HL-60 (cell line): Measurements from ENCODE around the gene GIMAP1.

Source experiments
- DNase-seq, 2 experiments: peaks; one replicate each; pipeline ENCODE4 v3.0.0-alpha.2; 2010 to 2020; ENCODE audit warnings: low read depth in 1 of 2, low spot score in 1 of 2
- H3K27ac ChIP-seq: fragments of 250-450 bp; sonication (Bioruptor Pico); replicated peaks from 2 replicates; pipeline ENCODE4 v1.5.1; 2020; ENCODE audit warnings: mild to moderate bottlenecking, moderate library complexity
- H3K27me3 ChIP-seq: fragments of 250-450 bp; sonication (Bioruptor Pico); 2 replicates; pipeline ENCODE4 v1.5.1; 2021; ENCODE audit warnings: mild to moderate bottlenecking, moderate library complexity; ENCODE audit not compliant: insufficient read depth, poor library complexity, severe bottlenecking
- H3K4me3 ChIP-seq: replicated peaks from 2 replicates; pipeline ENCODE4 v1.5.1; 2011; ENCODE audit warnings: mild to moderate bottlenecking, control low read depth, low read length; ENCODE audit not compliant: insufficient read depth
- GABPA ChIP-seq: IDR thresholded peaks from 2 replicates; pipeline ENCODE4 v1.6.1; 2012; ENCODE audit warnings: low read depth
- POLR2AphosphoS5 ChIP-seq: IDR thresholded peaks from 2 replicates; pipeline ENCODE4 v1.6.1; 2012; ENCODE audit warnings: low read depth
- REST ChIP-seq: IDR thresholded peaks from 2 replicates; pipeline ENCODE4 v1.6.1; 2012; ENCODE audit warnings: low read depth; ENCODE audit not compliant: insufficient replicate concordance
- SPI1 ChIP-seq: IDR thresholded peaks from 2 replicates; pipeline ENCODE4 v1.6.1; 2012; ENCODE audit warnings: low read depth, mild to moderate bottlenecking, borderline replicate concordance
- TF ChIP-seq, protein P1 (sequence below): IDR thresholded peaks from one replicate; pipeline ENCODE4 v1.5.1; 2011; ENCODE audit warnings: low read length, control low read depth, inconsistent platforms; ENCODE audit not compliant: insufficient read depth

GIMAP1 gene

GRCh38 chr7:150715293-150715692 lies 1.1 kb upstream of the GIMAP1 start:
- Histone ChIP-seq H3K4me3 (no peak overlapping the region), H3K27ac (no peak overlapping the region), H3K27me3 (no peaks in the 10 kb centered on the region)
- TF ChIP-seq POLR2AphosphoS5 (no peak), REST (no peak), SPI1 (no peak), GABPA (no peak)
- TF ChIP-seq, protein P1, sequence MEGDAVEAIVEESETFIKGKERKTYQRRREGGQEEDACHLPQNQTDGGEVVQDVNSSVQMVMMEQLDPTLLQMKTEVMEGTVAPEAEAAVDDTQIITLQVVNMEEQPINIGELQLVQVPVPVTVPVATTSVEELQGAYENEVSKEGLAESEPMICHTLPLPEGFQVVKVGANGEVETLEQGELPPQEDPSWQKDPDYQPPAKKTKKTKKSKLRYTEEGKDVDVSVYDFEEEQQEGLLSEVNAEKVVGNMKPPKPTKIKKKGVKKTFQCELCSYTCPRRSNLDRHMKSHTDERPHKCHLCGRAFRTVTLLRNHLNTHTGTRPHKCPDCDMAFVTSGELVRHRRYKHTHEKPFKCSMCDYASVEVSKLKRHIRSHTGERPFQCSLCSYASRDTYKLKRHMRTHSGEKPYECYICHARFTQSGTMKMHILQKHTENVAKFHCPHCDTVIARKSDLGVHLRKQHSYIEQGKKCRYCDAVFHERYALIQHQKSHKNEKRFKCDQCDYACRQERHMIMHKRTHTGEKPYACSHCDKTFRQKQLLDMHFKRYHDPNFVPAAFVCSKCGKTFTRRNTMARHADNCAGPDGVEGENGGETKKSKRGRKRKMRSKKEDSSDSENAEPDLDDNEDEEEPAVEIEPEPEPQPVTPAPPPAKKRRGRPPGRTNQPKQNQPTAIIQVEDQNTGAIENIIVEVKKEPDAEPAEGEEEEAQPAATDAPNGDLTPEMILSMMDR, result no peak
- no peak for DNase-seq

DNA sequence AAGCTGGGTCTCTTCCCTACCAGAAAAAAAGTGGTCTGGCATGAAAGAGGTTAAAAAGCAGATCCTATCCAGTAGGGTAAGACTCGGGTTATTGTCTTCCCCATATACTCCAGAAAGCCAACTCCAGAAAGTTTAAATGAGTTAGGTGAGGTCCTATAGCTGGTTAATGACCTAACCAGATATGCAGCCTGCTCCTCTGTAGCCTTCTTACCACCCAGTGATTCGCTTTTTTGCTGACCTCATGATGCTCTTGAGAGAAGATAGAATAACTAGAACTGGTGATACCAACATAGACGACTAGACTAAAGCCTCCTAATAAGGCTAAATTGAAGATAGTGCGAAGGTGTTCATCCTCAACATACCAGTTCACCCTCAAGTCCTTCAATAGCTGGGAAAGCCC lies 675 bp upstream of the GIMAP1 start:
- Histone ChIP-seq H3K27me3 (no peaks in the 10 kb centered on the region), H3K27ac (no peak overlapping the region), H3K4me3 (no peak overlapping the region)
- DNase-seq, result no peak
- TF ChIP-seq, protein P1, result no peak
- no peak for TF ChIP-seq POLR2AphosphoS5
- no peak for TF ChIP-seq REST
- no peak for TF ChIP-seq GABPA
- no peak for TF ChIP-seq SPI1

DNA sequence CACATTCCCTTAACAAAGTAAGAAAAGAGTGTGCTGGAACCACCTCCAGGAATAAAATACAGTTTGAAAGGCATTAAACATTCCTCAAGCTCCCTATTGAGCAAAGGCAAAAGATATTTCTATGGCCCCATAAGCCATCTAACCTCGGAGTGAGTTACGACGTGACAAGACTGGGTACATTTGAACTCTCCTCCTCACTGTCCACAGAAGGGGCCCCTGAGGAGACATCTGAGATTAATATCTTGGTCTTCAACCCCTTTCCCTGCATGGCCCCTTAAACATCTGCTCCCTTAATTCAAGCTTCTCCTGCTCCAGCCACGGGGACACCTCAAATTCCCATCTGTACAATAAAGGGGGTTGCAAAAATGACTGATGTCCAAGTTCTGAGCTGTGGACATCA lies 526 bp downstream of the GIMAP1 start:
- Histone ChIP-seq H3K27me3 (no peaks in the 10 kb centered on the region), H3K4me3 (peak overlapping the region; percentile 30), H3K27ac (peak overlapping the region; percentile 37; the same call in 1 of the 2 replicates)
- TF ChIP-seq SPI1, result no peak
- TF ChIP-seq, protein P1, result no peak
- TF ChIP-seq POLR2AphosphoS5, result no peak
- TF ChIP-seq GABPA, result no peak
- no peak for TF ChIP-seq REST
- DNase-seq, result no peak
